Subcutaneous abdominal adipose tissue (tissue), 5 donors: ENCODE data around the gene PLAU.
A peak's percentile ranks its signal among the peaks of the same experiment; 100 is the strongest.

Source experiments
- H3K27ac ChIP-seq: one replicate; pipeline ENCODE4 v1.7.0; 2013; ENCODE audit warnings: low read depth, mild to moderate bottlenecking, inconsistent platforms, low read length, moderate library complexity
- H3K27me3 ChIP-seq, 5 donors: one replicate each; pipeline ENCODE4 v1.7.0; 2013; ENCODE audit warnings: low read length in 5 of 5, inconsistent platforms in 1 of 5; ENCODE audit not compliant: control insufficient read depth in 5 of 5, insufficient read depth in 4 of 5
- H3K36me3 ChIP-seq, 5 donors: one replicate each; pipeline ENCODE4 v1.7.0; 2013; ENCODE audit warnings: low read length in 5 of 5; ENCODE audit not compliant: control insufficient read depth in 5 of 5, insufficient read depth in 5 of 5
- H3K4me1 ChIP-seq, 5 donors: one replicate each; pipeline ENCODE4 v1.7.0; 2013; ENCODE audit warnings: low read length in 5 of 5, mild to moderate bottlenecking in 3 of 5, moderate library complexity in 1 of 5; ENCODE audit not compliant: control insufficient read depth in 5 of 5, insufficient read depth in 5 of 5
- H3K4me3 ChIP-seq, 5 donors: one replicate each; pipeline ENCODE4 v1.7.0; 2013; ENCODE audit warnings: low read length in 5 of 5, low read depth in 1 of 5
- H3K9ac ChIP-seq, 5 donors: one replicate each; pipeline ENCODE4 v1.7.0; 2013; ENCODE audit warnings: low read length in 5 of 5, mild to moderate bottlenecking in 4 of 5, moderate library complexity in 3 of 5
- H3K9me3 ChIP-seq, 5 donors: one replicate each; pipeline ENCODE4 v1.7.0; 2013; ENCODE audit warnings: low read length in 5 of 5; ENCODE audit not compliant: control insufficient read depth in 5 of 5
- donor health status: healthy.
- donor health status: healthy.
- donor health status: healthy.
- donor health status: healthy.
- donor health status: healthy.

PLAU gene

DNA sequence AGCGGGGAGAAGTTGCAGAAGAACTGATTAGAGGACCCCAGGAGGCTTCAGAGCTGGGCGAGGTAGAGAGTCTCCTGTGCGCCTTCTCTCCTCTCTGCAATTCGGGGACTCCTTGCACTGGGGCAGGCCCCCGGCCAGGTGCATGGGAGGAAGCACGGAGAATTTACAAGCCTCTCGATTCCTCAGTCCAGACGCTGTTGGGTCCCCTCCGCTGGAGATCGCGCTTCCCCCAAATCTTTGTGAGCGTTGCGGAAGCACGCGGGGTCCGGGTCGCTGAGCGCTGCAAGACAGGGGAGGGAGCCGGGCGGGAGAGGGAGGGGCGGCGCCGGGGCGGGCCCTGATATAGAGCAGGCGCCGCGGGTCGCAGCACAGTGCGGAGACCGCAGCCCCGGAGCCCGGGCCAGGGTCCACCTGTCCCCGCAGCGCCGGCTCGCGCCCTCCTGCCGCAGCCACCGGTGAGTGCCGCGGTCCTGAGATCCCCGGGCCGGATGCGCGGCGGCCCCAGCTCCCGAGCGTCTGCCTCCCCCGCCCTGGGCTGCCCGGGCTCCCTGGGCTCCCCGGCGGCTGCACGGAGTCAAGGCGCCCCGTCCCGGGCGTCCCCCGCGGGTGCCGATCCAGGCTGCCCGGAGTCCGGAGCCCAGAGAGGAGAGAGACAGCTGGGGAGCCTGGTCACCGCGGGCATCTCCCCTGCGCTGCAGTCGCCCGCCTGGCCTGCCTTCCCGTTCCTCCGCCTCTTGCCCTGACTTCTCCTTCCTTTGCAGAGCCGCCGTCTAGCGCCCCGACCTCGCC lies at the start of gene PLAU:
TSS of gene PLAU (plus strand) at position 369 of the 789 bp plus-strand sequence. CDS start 424 bp downstream, outside the sequence.
- H3K9me3 ChIP-seq = no peaks in the 10 kb centered on the region
- peak within 1 kb of the TSS; percentile 71 to 83 (median 76) for H3K4me3 ChIP-seq
- H3K9ac ChIP-seq = peak within 1 kb of the TSS in 4 of 5 donors; percentile 18 to 73 (median 63)
- peaks cover 0 to 31% (median 26%) of the 10 kb centered on the region in 5 donors for H3K36me3 ChIP-seq
- peaks cover 0 to 21% (median 4%) of the 10 kb centered on the region in 5 donors for H3K27me3 ChIP-seq
- peaks cover 29 to 96% (median 81%) of the 10 kb centered on the region in 5 donors for H3K4me1 ChIP-seq
- H3K27ac ChIP-seq = peak within 1 kb of the TSS; percentile 68

DNA sequence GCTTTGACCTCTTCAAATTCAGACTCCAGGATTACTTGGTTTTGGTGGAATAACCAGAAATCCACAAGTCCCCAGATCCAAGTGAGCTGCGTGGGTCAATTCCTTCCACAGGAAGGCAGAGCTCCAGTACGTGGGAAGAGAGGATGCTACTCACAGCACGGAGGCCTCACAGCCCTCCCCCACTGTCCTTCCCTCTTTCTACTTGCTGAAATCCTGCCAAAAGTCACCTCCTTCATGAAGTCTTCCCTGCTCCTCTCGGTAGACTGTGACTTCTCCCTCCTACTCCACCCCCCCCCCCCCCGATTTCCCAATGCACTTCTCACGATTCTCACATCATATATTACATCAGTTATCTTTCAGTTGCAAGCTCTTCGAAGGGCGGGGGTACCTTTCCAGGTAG lies 48.9 kb upstream of the PLAU start:
- Histone ChIP-seq H3K9ac (no peak overlapping the region), H3K4me1 (peaks cover 11 to 49% (median 29%) of the 10 kb centered on the region in 5 donors), H3K36me3 (peaks cover 0 to 53% (median 29%) of the 10 kb centered on the region in 5 donors), H3K4me3 (no peak overlapping the region), H3K27me3 (no peaks in the 10 kb centered on the region), H3K9me3 (no peaks in the 10 kb centered on the region), H3K27ac (no peak overlapping the region)

DNA sequence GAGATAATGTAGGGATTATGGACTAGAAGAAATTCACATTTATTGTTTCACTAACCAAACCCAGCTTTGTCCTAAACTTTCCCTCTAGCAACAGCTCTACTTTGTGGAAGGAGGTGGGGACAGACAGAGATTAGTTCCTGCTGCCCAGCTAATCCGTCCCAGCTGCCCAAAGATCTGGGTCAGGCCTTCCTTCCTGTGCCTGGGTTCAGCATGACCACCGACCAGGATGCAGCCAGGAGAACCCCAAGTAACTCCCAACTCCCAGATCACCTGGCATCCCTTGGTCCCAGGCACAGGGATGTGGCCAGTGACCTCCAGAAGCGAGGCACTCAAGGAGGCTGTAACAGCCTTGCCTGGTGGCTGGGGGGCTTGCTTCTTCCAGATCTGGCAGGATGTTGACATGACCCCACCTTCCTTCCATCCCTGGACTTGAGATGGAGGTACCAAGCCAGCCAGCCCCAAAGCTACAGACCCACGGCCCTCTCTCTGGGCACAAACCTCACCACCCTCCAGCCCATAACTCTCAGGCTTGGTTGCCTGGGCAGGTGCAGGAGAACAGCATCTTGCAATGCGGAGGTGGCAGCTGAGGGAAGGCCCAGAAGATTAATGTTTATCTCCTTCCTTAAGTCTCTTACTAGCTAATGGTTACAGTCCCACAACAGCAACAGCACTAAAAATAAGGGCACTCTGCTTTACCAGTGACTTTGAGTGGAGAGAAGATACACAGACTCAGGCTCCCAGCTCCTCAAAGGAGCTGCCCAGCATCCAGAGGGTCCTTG lies 47.7 kb upstream of the PLAU start:
- Histone ChIP-seq H3K4me1 (peaks cover 13 to 55% (median 35%) of the 10 kb centered on the region in 5 donors), H3K36me3 (peaks cover 0 to 49% (median 33%) of the 10 kb centered on the region in 5 donors), H3K4me3 (no peak overlapping the region), H3K27ac (no peak overlapping the region), H3K27me3 (no peaks in the 10 kb centered on the region), H3K9ac (peak overlapping the region in 1 of 5 donors; percentile 48), H3K9me3 (no peaks in the 10 kb centered on the region)

DNA sequence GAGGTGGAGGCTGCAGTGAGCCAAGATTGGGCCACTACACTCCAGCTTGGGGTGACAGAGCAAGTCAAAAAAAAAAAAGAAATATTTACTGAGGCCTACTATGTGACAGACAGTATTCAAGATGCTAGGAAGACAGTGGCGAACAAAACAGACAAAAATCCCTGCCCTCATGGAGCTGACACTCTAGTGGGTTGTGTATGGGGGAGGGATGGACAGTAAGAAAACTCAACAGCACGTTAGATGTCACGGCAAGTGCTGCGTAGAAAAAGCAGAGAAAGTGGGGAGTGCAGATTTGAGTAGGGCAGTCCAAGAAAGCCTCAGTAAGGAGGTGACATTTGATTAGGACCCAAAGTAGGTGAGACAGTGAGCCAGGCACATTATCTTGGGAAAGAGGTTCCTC lies 46.7 kb upstream of the PLAU start:
- H3K36me3 ChIP-seq = peaks cover 0 to 47% (median 33%) of the 10 kb centered on the region in 5 donors
- H3K27ac ChIP-seq = no peak overlapping the region
- H3K4me1 ChIP-seq = peaks cover 14 to 50% (median 33%) of the 10 kb centered on the region in 5 donors
- no peaks in the 10 kb centered on the region for H3K9me3 ChIP-seq
- H3K4me3 ChIP-seq = no peak overlapping the region
- H3K27me3 ChIP-seq = no peaks in the 10 kb centered on the region
- no peak overlapping the region for H3K9ac ChIP-seq

DNA sequence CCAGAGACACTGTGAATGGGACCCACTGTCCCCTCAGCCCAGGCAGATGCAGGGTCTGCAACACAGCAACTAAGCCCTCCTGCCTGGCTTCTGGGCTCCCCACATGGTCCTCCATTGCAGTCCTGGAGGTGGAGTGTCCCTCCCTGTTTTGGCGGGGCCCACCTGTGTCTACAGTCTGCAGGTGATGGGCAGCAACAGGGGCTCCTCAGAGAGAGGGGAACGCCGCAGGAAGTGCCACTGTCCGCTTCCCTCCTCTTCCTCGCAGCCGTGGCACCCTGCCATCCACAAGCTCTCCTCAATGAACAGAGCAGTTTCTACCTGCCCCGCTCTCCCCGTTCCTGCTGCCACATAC lies 45.8 kb upstream of the PLAU start:
- Histone ChIP-seq H3K4me1 (peaks cover 14 to 44% (median 33%) of the 10 kb centered on the region in 5 donors), H3K4me3 (peak overlapping the region in 1 of 5 donors; percentile 22), H3K9ac (peak overlapping the region in 1 of 5 donors; percentile 53), H3K9me3 (no peaks in the 10 kb centered on the region), H3K27ac (no peak overlapping the region), H3K27me3 (no peaks in the 10 kb centered on the region), H3K36me3 (peaks cover 0 to 43% (median 27%) of the 10 kb centered on the region in 5 donors)

DNA sequence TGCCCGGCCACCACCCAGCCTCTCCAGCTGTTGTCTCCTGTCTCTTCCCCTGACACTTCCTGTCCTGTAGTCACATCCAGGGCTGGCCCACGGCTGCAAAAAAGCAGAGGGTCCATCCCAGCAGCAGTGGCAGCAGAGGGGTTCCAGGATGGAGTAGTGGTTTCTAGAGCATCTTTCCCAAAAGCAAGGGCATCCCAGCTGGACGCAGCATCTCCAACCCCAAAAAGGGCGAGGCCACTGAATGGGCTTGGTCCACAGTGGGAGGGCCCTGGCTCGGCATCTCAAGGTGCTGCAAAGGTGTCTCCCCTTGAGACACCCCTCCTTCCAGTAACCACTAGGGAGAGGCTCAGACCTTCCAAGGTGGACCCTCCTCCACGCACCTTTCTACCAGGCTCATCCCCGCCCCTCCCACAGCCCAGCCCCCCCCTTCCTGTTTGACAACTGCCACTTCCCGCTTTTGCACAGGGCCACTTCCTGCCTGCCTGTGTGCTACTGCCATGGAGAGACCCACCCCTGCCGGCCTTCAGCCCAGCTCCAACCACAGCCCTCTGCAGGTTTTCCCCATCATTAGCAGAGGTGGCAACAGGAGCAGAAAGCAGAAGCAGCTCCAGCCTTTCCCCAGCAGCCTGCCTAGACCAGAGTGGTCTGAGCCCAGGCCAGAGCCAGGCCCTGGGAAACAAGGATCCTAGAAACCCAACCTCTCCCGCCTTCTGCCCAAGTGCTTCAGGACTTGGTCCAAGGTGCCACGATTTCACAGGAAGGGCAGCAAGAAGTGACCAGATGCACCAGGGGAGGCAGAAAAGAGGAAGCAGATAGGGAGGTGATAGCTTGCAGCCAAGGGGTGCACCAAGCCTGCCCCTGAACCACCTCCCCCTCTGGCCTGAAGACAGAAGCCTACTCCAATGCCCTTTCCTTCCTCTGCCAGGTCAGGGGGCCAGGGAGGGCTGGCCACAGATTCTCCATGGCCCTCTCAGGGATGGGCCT lies 45.2 kb upstream of the PLAU start:
- Histone ChIP-seq H3K9ac (peak overlapping the region in 1 of 5 donors; percentile 53), H3K36me3 (peaks cover 0 to 43% (median 27%) of the 10 kb centered on the region in 5 donors), H3K27ac (no peak overlapping the region), H3K4me1 (peaks cover 14 to 44% (median 33%) of the 10 kb centered on the region in 5 donors), H3K9me3 (no peaks in the 10 kb centered on the region), H3K27me3 (no peaks in the 10 kb centered on the region), H3K4me3 (peak overlapping the region in 2 of 5 donors; percentile 10 to 22)

DNA sequence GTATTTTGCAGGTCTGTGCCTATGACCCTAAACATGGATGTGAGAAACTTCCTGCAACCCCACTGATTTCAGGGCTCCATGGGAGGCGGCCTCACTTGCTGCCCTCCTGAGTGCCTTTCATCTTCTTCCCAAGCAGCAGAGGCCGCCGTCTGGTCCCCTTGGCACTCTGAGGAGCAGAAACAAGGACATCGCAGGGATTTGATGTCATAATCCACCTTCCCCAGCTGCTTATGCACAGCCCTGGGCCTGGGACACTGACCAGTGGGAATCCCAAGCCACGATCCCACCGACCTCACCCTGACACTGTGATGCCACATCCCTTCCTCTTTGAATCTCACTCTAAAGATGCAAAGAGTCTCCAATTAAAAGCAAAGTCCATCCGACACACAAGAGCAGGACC lies 44.3 kb upstream of the PLAU start:
- Histone ChIP-seq H3K4me1 (peaks cover 14 to 48% (median 36%) of the 10 kb centered on the region in 5 donors), H3K36me3 (peaks cover 0 to 46% (median 25%) of the 10 kb centered on the region in 5 donors), H3K9me3 (no peaks in the 10 kb centered on the region), H3K9ac (peak overlapping the region in 1 of 5 donors; percentile 21), H3K27me3 (no peaks in the 10 kb centered on the region), H3K27ac (no peak overlapping the region), H3K4me3 (no peak overlapping the region)

DNA sequence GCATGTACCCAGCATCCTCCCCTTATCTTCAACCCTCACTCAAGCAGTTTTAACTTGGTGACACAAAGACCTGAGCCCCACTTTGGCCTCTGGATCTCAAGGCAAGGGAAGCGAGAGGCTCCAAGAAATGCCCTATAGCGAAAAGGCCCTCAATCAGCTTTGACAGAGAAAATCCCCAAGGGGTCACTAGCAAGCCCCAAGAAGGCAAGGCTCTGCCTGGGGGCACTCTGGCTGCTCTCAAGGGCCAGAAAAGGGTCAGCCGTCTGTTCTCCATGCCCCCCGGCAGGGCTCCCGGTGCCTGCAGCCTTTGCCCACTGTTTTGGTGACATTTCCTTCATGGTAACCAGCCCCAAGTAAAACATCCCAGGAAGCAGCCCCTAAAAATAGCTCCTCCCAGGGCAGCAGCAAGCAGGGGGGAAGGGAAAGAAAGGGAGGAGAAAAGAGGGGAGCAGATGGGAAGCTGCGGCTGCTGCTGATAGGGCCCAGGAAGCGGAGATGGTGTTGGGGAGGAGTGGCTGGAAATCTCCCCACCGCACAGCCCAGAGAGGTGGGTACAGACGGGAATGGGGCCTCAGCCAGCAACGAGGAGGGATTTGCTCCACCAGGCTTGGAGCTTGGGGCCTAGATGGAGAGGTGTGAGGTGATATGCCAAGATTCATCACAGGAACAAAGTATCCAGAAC lies 43.7 kb upstream of the PLAU start:
- Histone ChIP-seq H3K27ac (no peak overlapping the region), H3K9me3 (no peaks in the 10 kb centered on the region), H3K4me3 (no peak overlapping the region), H3K36me3 (peaks cover 0 to 50% (median 29%) of the 10 kb centered on the region in 5 donors), H3K4me1 (peaks cover 16 to 53% (median 43%) of the 10 kb centered on the region in 5 donors), H3K9ac (peak overlapping the region in 1 of 5 donors; percentile 1), H3K27me3 (no peaks in the 10 kb centered on the region)
